K562 (cell line): Measurements from ENCODE around the gene COL6A2. TPM values are rescaled to one million over a fixed set of nuclear protein-coding genes. Genes with fewer than 3 reads are reported as not detected.

Experiments used
- ATAC-seq: fragments of 200-7000 bp; cut with Tn5 transposase; 3 replicates; pipeline ENCODE4 v1.9.1; 2020; ENCODE audit warnings: moderate library complexity
- BruUV-seq: library from RNA; stranded (reverse); fragments of 400-500 nt; replicated peaks from 2 replicates; lab custom pipeline; 2021; lab: Mats Ljungman, UMichigan
- CTCF ChIA-PET: fragments of 300-600 bp; formaldehyde crosslinking; extraction: SDS; loops from one replicate; lab custom pipeline; 2021; ENCODE audit warnings: low intra/inter-chr PET ratio; lab: Yijun Ruan, JAX
- POLR2A ChIA-PET: fragments of 300-600, 350-650 bp; sonication (Branson Sonifier 250); formaldehyde crosslinking; extraction: SDS; loops from one replicate; lab custom pipeline; 2021; ENCODE audit warnings: antibody characterized with exemption, inconsistent platforms; lab: Yijun Ruan, JAX
- DNase-seq, 4 experiments: peaks; one replicate each; pipeline versions ENCODE4 v3.0.0 to v3.0.0-alpha.2; 2011 to 2018; ENCODE audit warnings: low spot score in 3 of 4, mixed read lengths in 3 of 4; ENCODE audit errors: extremely low read depth in 1 of 4
- FAIRE-seq: peaks from 2 replicates; lab custom pipeline; 2011; peaks lifted over from hg19 to GRCh38; lab: Jason Lieb, UNC
- H2AFZ ChIP-seq: 2 replicates; pipeline ENCODE4 v1.6.0; 2011; ENCODE audit warnings: low read depth, low read length, control low read depth, inconsistent platforms
- H3K27ac ChIP-seq: fragments of 200-600 bp; 3 replicates; pipeline ENCODE4 v1.8.0; 2011; ENCODE audit warnings: low read depth, mild to moderate bottlenecking, control low read depth, inconsistent platforms, low read length, moderate library complexity, mixed read lengths; ENCODE audit errors: extremely low read depth
- H3K27me3 ChIP-seq, 2 experiments: fragments of 300-600 bp in 1 of 2; 2 replicates in 1 of 2; 3 replicates in 1 of 2; pipeline versions ENCODE4 v1.6.0 to v1.8.0; 2011; ENCODE audit warnings: inconsistent platforms in 2 of 2, low read length in 2 of 2, mild to moderate bottlenecking in 1 of 2, mixed read lengths in 1 of 2, moderate library complexity in 1 of 2; ENCODE audit not compliant: control insufficient read depth in 2 of 2, insufficient read depth in 2 of 2
- H3K36me3 ChIP-seq: fragments of 300-600 bp; 3 replicates; pipeline ENCODE4 v1.8.0; 2011; ENCODE audit warnings: mild to moderate bottlenecking, low read length, inconsistent platforms; ENCODE audit not compliant: control insufficient read depth, insufficient read depth
- H3K4me1 ChIP-seq, 2 experiments: fragments of 200-600 bp in 1 of 2; replicated peaks in 1 of 2; 2 replicates in 1 of 2; 3 replicates in 1 of 2; pipeline versions ENCODE4 v1.5.1 to v1.8.0; 2011; ENCODE audit warnings: inconsistent platforms in 2 of 2, low read length in 2 of 2, mild to moderate bottlenecking in 1 of 2, mixed read lengths in 1 of 2, moderate library complexity in 1 of 2; ENCODE audit not compliant: control insufficient read depth in 2 of 2, insufficient read depth in 2 of 2
- H3K4me2 ChIP-seq: 2 replicates; pipeline ENCODE4 v1.6.1; 2011; ENCODE audit warnings: low read length, control low read depth, inconsistent platforms, mixed read lengths; ENCODE audit not compliant: insufficient read depth
- H3K4me3 ChIP-seq: fragments of 200-600 bp; sonication (generic), shearing (Covaris generic); 2 replicates; pipeline ENCODE4 v1.5.1; 2016; ENCODE audit warnings: control low read depth, inconsistent platforms
- H3K79me2 ChIP-seq: fragments of 200-600 bp; 3 replicates; pipeline ENCODE4 v1.8.0; 2011; ENCODE audit warnings: low read length, inconsistent platforms; ENCODE audit not compliant: control insufficient read depth, insufficient read depth
- H3K9ac ChIP-seq, 2 experiments: 2 replicates each; pipeline versions ENCODE4 v1.6.0 to v1.6.1; 2011; ENCODE audit warnings: low read depth in 2 of 2, low read length in 2 of 2, control low read depth in 1 of 2, inconsistent platforms in 1 of 2, mild to moderate bottlenecking in 1 of 2, mixed read lengths in 1 of 2; ENCODE audit not compliant: insufficient read depth in 1 of 2
- H3K9me1 ChIP-seq: one replicate; pipeline ENCODE4 v1.6.0; 2011; ENCODE audit warnings: inconsistent platforms, mild to moderate bottlenecking, low read length, moderate library complexity; ENCODE audit not compliant: control insufficient read depth, insufficient read depth
- H3K9me3 ChIP-seq: replicated peaks from 2 replicates; pipeline ENCODE4 v1.5.1; 2011; ENCODE audit warnings: low read depth, low read length, inconsistent platforms; ENCODE audit not compliant: control insufficient read depth, insufficient read depth
- H4K20me1 ChIP-seq: replicated peaks from 2 replicates; pipeline ENCODE4 v1.6.1; 2011; ENCODE audit warnings: low read length, inconsistent platforms, mixed read lengths; ENCODE audit not compliant: control insufficient read depth, insufficient read depth
- CCNT2 ChIP-seq: IDR thresholded peaks from 2 replicates; pipeline ENCODE4 v1.6.1; 2011; ENCODE audit warnings: borderline replicate concordance, low read depth, mild to moderate bottlenecking, moderate library complexity, mixed read lengths, low read length; ENCODE audit not compliant: insufficient read length; ENCODE audit errors: extremely low read depth
- IRF2 ChIP-seq: sonication (generic); formaldehyde crosslinking; IDR thresholded peaks from 2 replicates; pipeline ENCODE4 v1.8.1; 2022; ENCODE audit warnings: mild to moderate bottlenecking, missing genetic modification reagents
- MCM5 ChIP-seq: fragments of 450-650 bp; IDR thresholded peaks from 2 replicates; pipeline ENCODE4 v1.6.1; 2016; ENCODE audit warnings: low read depth
- MYNN ChIP-seq, 2 experiments: sonication (generic); formaldehyde crosslinking in 1 of 2; IDR thresholded peaks; 2 replicates each; pipeline versions ENCODE4 v1.5.0 to v1.6.1; 2016 to 2020; ENCODE audit warnings: antibody characterized with exemption in 1 of 2, missing genetic modification reagents in 1 of 2
- SUPT5H ChIP-seq: fragments of 450-650 bp; IDR thresholded peaks from 2 replicates; pipeline ENCODE4 v1.6.1; 2016
- ZC3H4 ChIP-seq: sonication (generic); formaldehyde crosslinking; IDR thresholded peaks from 2 replicates; pipeline ENCODE4 v1.9.0; 2021; ENCODE audit warnings: missing genetic modification reagents, borderline replicate concordance
- WGBS: fragments of 100-300 bp; shearing (Covaris generic); methylation state at CpG from one replicate; pipeline ENCODE4 v1.1.6; 2016; ENCODE audit warnings: low coverage, mixed read lengths; ENCODE audit not compliant: insufficient coverage; ENCODE audit errors: missing lambda C conversion rate; 5-methylcytosine and 5-hydroxymethylcytosine counted together
- in situ Hi-C: fragments of 300-500 bp; cut with MboI; formaldehyde crosslinking; loops from 4 replicates; pipeline ENCODE4 v1.15.0; 2018; ENCODE audit warnings: inconsistent platforms, mixed read lengths
- intact Hi-C: fragments of 100-400 bp; cut with micrococcal nuclease; formaldehyde crosslinking; loops from 2 replicates; pipeline ENCODE4 v1.14.2; 2022
- polyA plus RNA-seq, 8 experiments: library from polyadenylated mRNA; depleted of rRNA in 4 of 8; stranded (reverse) in 5 of 8; unstranded in 3 of 8; fragments of >200 nt; fragmentation: Nextera tagmentation in 2 of 8; fragmentation: Illumina TruSeq in 1 of 8; extraction: Ambion mirVana in 2 of 8; extraction: Trizol in 1 of 8; gene quantifications; 2 replicates each; pipeline versions ENCODE4 v1.2.1 to v1.2.3, GENCODE V29; 2011 to 2014; ENCODE audit warnings: inconsistent platforms in 1 of 8, missing spikeins in 1 of 8
- total RNA-seq, 7 experiments: library from RNA; depleted of rRNA in 6 of 7; stranded (reverse); fragments of >200 nt in 6 of 7; fragmentation: Illumina TruSeq in 2 of 7; extraction: Trizol in 2 of 7; gene quantifications; 2 replicates each; pipeline versions ENCODE4 v1.2.1 to v1.2.3, GENCODE V29; 2011 to 2021; ENCODE audit warnings: low replicate concordance in 1 of 7
- TF ChIP-seq, protein P1 (sequence below): fragments of 450-650 bp; IDR thresholded peaks from 2 replicates; pipeline ENCODE4 v1.6.1; 2018; ENCODE audit warnings: mild to moderate bottlenecking, low read depth; ENCODE audit not compliant: partially characterized antibody
- TF ChIP-seq, protein P2 (sequence below), 2 experiments: fragments of 450-650 bp in 1 of 2; sonication (generic) in 1 of 2; formaldehyde crosslinking in 1 of 2; IDR thresholded peaks; 2 replicates each; pipeline versions ENCODE4 v1.7.1 to v1.9.0; 2016 to 2022; ENCODE audit warnings: inconsistent platforms in 1 of 2, mild to moderate bottlenecking in 1 of 2, missing genetic modification reagents in 1 of 2

The COL6A2 gene
- total and polyA plus RNA-seq, 9 of the 15 experiments (the other 6 are each of a cell fraction or from before 2014, with no cell fraction given) = 0.07 to 1.1 (median 0.24) TPM; not detected in 3

DNA sequence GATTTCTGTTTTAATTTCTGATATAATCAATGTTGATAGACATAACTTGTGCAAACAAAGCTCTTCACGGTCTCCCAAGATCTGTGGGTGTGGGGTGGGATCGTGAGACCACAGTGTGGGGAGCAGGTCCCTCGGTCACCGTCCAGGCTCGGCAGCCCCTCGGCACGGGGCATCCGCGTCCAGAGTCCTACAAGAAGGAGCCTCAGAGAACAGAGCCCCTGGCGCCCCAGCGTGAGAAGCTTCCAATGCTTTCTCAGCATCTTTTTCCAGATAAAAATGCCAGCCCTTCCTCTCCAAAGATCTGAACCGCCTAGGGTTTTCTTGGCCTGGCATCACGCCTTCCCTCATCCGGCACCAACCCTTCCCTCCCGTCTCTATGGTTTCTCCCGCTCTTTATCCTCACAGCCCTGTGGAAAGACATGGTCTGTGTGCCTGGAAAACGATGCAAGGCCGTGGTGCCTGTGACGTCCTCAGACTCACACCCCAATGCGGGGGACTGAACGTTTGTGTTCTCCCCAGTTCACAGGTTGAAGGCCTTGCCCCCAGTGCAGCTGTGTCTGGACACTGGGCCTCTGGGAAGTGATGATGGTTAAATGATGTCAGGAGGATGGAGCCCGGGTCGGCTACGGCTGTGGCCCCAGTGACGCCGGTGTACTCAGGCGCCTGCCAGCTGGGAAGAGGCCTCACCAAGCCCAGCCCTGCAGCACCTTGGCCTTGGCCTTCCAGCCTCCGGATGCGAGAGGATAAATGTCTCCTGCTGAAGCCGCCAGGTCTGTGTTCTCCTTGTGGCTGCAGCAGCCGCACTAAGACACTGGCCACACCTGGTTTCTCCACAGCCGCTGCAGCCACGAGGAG, 45.9 kb upstream of the COL6A2 start:
- H3K9me1 ChIP-seq = no peaks in the 10 kb centered on the region
- in situ Hi-C loops = no loop called here
- no TSS peak for BruUV-seq
- DNase-seq (no peak), ATAC-seq (no peak; the same call in 1 of the 3 replicates), FAIRE-seq (no peak)
- no peak overlapping the region for H3K4me3 ChIP-seq
- no peaks in the 10 kb centered on the region for H3K9me3 ChIP-seq
- H3K4me1 ChIP-seq = peaks cover 0 to 29% of the 10 kb centered on the region in 2 experiments; a peak in 1 of 5 replicates
- no peak overlapping the region for H3K4me2 ChIP-seq
- no peaks in the 10 kb centered on the region for H4K20me1 ChIP-seq
- POLR2A ChIA-PET = no interaction called here
- CTCF ChIA-PET = no interaction called here
- H3K27ac ChIP-seq = no peak overlapping the region
- H2AFZ ChIP-seq = no peak overlapping the region
- intact Hi-C loops = no loop called here
- H3K27me3 ChIP-seq = peaks cover 8 to 38% of the 10 kb centered on the region in 2 experiments; a peak in 4 of 5 replicates
- 18% methylated on average over 33 of the region's 33 CpGs for WGBS
- no peak overlapping the region for H3K9ac ChIP-seq
- no peaks in the 10 kb centered on the region for H3K36me3 ChIP-seq
- H3K79me2 ChIP-seq = no peaks in the 10 kb centered on the region
- TF ChIP-seq SUPT5H = no peak
- TF ChIP-seq CCNT2 = no peak
- TF ChIP-seq MCM5 = no peak
- no peak for TF ChIP-seq IRF2 (CRISPR knock-in tag)
- no peak for TF ChIP-seq MYNN (IDR thresholded peaks at IDR 0.05)
- TF ChIP-seq MYNN (CRISPR knock-in tag; IDR thresholded peaks at IDR 0.05) = no peak
- TF ChIP-seq ZC3H4 = no peak
- TF ChIP-seq, protein P1, sequence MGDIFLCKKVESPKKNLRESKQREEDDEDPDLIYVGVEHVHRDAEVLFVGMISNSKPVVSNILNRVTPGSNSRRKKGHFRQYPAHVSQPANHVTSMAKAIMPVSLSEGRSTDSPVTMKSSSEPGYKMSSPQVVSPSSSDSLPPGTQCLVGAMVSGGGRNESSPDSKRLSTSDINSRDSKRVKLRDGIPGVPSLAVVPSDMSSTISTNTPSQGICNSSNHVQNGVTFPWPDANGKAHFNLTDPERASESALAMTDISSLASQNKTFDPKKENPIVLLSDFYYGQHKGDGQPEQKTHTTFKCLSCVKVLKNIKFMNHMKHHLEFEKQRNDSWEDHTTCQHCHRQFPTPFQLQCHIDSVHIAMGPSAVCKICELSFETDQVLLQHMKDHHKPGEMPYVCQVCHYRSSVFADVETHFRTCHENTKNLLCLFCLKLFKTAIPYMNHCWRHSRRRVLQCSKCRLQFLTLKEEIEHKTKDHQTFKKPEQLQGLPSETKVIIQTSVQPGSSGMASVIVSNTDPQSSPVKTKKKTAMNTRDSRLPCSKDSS = no peak
- TF ChIP-seq, protein P2, sequence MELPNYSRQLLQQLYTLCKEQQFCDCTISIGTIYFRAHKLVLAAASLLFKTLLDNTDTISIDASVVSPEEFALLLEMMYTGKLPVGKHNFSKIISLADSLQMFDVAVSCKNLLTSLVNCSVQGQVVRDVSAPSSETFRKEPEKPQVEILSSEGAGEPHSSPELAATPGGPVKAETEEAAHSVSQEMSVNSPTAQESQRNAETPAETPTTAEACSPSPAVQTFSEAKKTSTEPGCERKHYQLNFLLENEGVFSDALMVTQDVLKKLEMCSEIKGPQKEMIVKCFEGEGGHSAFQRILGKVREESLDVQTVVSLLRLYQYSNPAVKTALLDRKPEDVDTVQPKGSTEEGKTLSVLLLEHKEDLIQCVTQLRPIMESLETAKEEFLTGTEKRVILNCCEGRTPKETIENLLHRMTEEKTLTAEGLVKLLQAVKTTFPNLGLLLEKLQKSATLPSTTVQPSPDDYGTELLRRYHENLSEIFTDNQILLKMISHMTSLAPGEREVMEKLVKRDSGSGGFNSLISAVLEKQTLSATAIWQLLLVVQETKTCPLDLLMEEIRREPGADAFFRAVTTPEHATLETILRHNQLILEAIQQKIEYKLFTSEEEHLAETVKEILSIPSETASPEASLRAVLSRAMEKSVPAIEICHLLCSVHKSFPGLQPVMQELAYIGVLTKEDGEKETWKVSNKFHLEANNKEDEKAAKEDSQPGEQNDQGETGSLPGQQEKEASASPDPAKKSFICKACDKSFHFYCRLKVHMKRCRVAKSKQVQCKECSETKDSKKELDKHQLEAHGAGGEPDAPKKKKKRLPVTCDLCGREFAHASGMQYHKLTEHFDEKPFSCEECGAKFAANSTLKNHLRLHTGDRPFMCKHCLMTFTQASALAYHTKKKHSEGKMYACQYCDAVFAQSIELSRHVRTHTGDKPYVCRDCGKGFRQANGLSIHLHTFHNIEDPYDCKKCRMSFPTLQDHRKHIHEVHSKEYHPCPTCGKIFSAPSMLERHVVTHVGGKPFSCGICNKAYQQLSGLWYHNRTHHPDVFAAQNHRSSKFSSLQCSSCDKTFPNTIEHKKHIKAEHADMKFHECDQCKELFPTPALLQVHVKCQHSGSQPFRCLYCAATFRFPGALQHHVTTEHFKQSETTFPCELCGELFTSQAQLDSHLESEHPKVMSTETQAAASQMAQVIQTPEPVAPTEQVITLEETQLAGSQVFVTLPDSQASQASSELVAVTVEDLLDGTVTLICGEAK (IDR thresholded peaks at IDR 0.05) = no peak
- TF ChIP-seq, protein P2 (CRISPR knock-in tag; IDR thresholded peaks at IDR 0.05) = no peak
